ENCODE data around the gene PPP1R18.

The PPP1R18 gene

GRCh38 chr6:30655743-30656094, 30.7 kb downstream of the PPP1R18 start:
- Histone ChIP-seq H4K8ac (ENCODE audit: low read depth, low read length) (no peak overlapping the region), H3K14ac (ENCODE audit: low read length) (no peak overlapping the region), H3K18ac (ENCODE audit: low read length) (no peak overlapping the region), H3K9me3 (replicated peaks in 1 of 2; ENCODE audit: control insufficient read depth in 2 of 2, insufficient read depth in 1 of 2, low read depth in 1 of 2, low read length in 2 of 2) (no peaks in the 10 kb centered on the region), H3K9ac (ENCODE audit: low read depth, low read length, poor library complexity) (no peak overlapping the region), H2AK5ac (ENCODE audit: low read depth, low read length) (no peak overlapping the region), H2BK120ac (ENCODE audit: low read depth, low read length) (no peak overlapping the region), H2BK5ac (ENCODE audit: low read length) (no peak overlapping the region), H3K4me1 (ENCODE audit: control insufficient read depth in 2 of 2, insufficient read depth in 1 of 2, low read depth in 1 of 2, low read length in 2 of 2) (no peaks in the 10 kb centered on the region), H3K4me3 (ENCODE audit: low read length in 2 of 2) (no peak overlapping the region), H2BK12ac (ENCODE audit: low read length) (no peak overlapping the region), H2AFZ (ENCODE audit: low read length) (no peak overlapping the region), H3K27me3 (ENCODE audit: control insufficient read depth in 3 of 3, insufficient read depth in 3 of 3, low read depth in 1 of 3, low read length in 3 of 3) (no peaks in the 10 kb centered on the region), H2BK15ac (ENCODE audit: low read length) (no peak overlapping the region), H3K4me2 (ENCODE audit: insufficient read depth, low read length, poor library complexity, severe bottlenecking) (no peak overlapping the region), H3K23ac (ENCODE audit: low read depth, low read length, poor library complexity) (no peak overlapping the region), H4K91ac (ENCODE audit: low read depth, low read length, poor library complexity) (no peak overlapping the region), H3K27ac (replicated peaks; ENCODE audit: low read length) (no peak overlapping the region), H3K4ac (ENCODE audit: low read length) (no peak overlapping the region), H3K36me3 (replicated peaks in 1 of 2; ENCODE audit: control insufficient read depth in 2 of 2, insufficient read depth in 2 of 2, low read length in 2 of 2) (peaks cover 55 to 94% of the 10 kb centered on the region in 2 donors), H3K79me1 (ENCODE audit: low read depth, low read length) (peaks cover 2% of the 10 kb centered on the region)
- WGBS, 2 donors (ENCODE audit: extremely low coverage in 2 of 2, insufficient read length in 2 of 2, insufficient replicate concordance in 1 of 2): no CpG with 5 or more reads among the region's 3 CpGs
- no peak for DNase-seq (ENCODE audit: low spot score)

- H2BK120ac ChIP-seq (ENCODE audit: low read depth, low read length): no peak overlapping the region
- no peak overlapping the region for H3K9ac ChIP-seq (ENCODE audit: low read depth, low read length, poor library complexity)
- H4K8ac ChIP-seq (ENCODE audit: low read depth, low read length): no peak overlapping the region
These were observed 31.4 kb downstream of the PPP1R18 start for GRCh38 chr6:30654798-30655742.

GRCh38 chr6:30651143-30651542, 35.3 kb downstream of the PPP1R18 start:
- no peak overlapping the region for H3K9ac ChIP-seq (ENCODE audit: low read depth, low read length, poor library complexity)
- H3K79me1 ChIP-seq (ENCODE audit: low read depth, low read length): peaks cover 8% of the 10 kb centered on the region
- H2BK5ac ChIP-seq (ENCODE audit: low read length): no peak overlapping the region
- no peaks in the 10 kb centered on the region for H3K9me3 ChIP-seq (replicated peaks in 1 of 2; ENCODE audit: control insufficient read depth in 2 of 2, insufficient read depth in 1 of 2, low read depth in 1 of 2, low read length in 2 of 2)
- H3K4me1 ChIP-seq (ENCODE audit: control insufficient read depth in 2 of 2, insufficient read depth in 1 of 2, low read depth in 1 of 2, low read length in 2 of 2): peaks cover 1 to 5% of the 10 kb centered on the region in 2 donors
- no peak overlapping the region for H2BK120ac ChIP-seq (ENCODE audit: low read depth, low read length)
- no peak overlapping the region for H3K4ac ChIP-seq (ENCODE audit: low read length)
- WGBS, 2 donors (ENCODE audit: extremely low coverage in 2 of 2, insufficient read length in 2 of 2, insufficient replicate concordance in 1 of 2): no CpG with 5 or more reads among the region's 12 CpGs
- H2BK12ac ChIP-seq (ENCODE audit: low read length): no peak overlapping the region
- no peak overlapping the region for H3K18ac ChIP-seq (ENCODE audit: low read length)
- H2AK5ac ChIP-seq (ENCODE audit: low read depth, low read length): no peak overlapping the region
- no peak overlapping the region for H2BK15ac ChIP-seq (ENCODE audit: low read length)
- no peak overlapping the region for H2AFZ ChIP-seq (ENCODE audit: low read length)
- H3K27ac ChIP-seq (replicated peaks; ENCODE audit: low read length): no peak overlapping the region
- H3K4me3 ChIP-seq (ENCODE audit: low read length in 2 of 2): no peak overlapping the region
- H4K8ac ChIP-seq (ENCODE audit: low read depth, low read length): no peak overlapping the region
- no peak overlapping the region for H4K91ac ChIP-seq (ENCODE audit: low read depth, low read length, poor library complexity)
- H3K27me3 ChIP-seq (ENCODE audit: control insufficient read depth in 3 of 3, insufficient read depth in 3 of 3, low read depth in 1 of 3, low read length in 3 of 3): no peaks in the 10 kb centered on the region
- no peak overlapping the region for H3K14ac ChIP-seq (ENCODE audit: low read length)
- H3K23ac ChIP-seq (ENCODE audit: low read depth, low read length, poor library complexity): no peak overlapping the region
- no peak overlapping the region for H3K4me2 ChIP-seq (ENCODE audit: insufficient read depth, low read length, poor library complexity, severe bottlenecking)
- H3K36me3 ChIP-seq (replicated peaks in 1 of 2; ENCODE audit: control insufficient read depth in 2 of 2, insufficient read depth in 2 of 2, low read length in 2 of 2): peaks cover 29 to 72% of the 10 kb centered on the region in 2 donors
- DNase-seq (ENCODE audit: low spot score): no peak

More at GRCh38 chr6:30654798-30655742, 31.4 kb downstream of the PPP1R18 start:
- Histone ChIP-seq H2AK5ac (ENCODE audit: low read depth, low read length) (no peak overlapping the region), H3K4me2 (ENCODE audit: insufficient read depth, low read length, poor library complexity, severe bottlenecking) (no peak overlapping the region), H2AFZ (ENCODE audit: low read length) (no peak overlapping the region), H3K23ac (ENCODE audit: low read depth, low read length, poor library complexity) (no peak overlapping the region), H3K4me3 (ENCODE audit: low read length in 2 of 2) (no peak overlapping the region), H3K18ac (ENCODE audit: low read length) (no peak overlapping the region), H3K9me3 (replicated peaks in 1 of 2; ENCODE audit: control insufficient read depth in 2 of 2, insufficient read depth in 1 of 2, low read depth in 1 of 2, low read length in 2 of 2) (no peaks in the 10 kb centered on the region), H3K14ac (ENCODE audit: low read length) (no peak overlapping the region), H3K79me1 (ENCODE audit: low read depth, low read length) (peaks cover 2% of the 10 kb centered on the region), H3K4me1 (ENCODE audit: control insufficient read depth in 2 of 2, insufficient read depth in 1 of 2, low read depth in 1 of 2, low read length in 2 of 2) (no peaks in the 10 kb centered on the region), H4K91ac (ENCODE audit: low read depth, low read length, poor library complexity) (no peak overlapping the region), H2BK5ac (ENCODE audit: low read length) (no peak overlapping the region), H2BK15ac (ENCODE audit: low read length) (no peak overlapping the region), H3K27ac (replicated peaks; ENCODE audit: low read length) (no peak overlapping the region), H3K36me3 (replicated peaks in 1 of 2; ENCODE audit: control insufficient read depth in 2 of 2, insufficient read depth in 2 of 2, low read length in 2 of 2) (peaks cover 52 to 93% of the 10 kb centered on the region in 2 donors), H2BK12ac (ENCODE audit: low read length) (no peak overlapping the region), H3K4ac (ENCODE audit: low read length) (no peak overlapping the region), H3K27me3 (ENCODE audit: control insufficient read depth in 3 of 3, insufficient read depth in 3 of 3, low read depth in 1 of 3, low read length in 3 of 3) (no peaks in the 10 kb centered on the region)
- WGBS, 2 donors (ENCODE audit: extremely low coverage in 2 of 2, insufficient read length in 2 of 2, insufficient replicate concordance in 1 of 2): no CpG with 5 or more reads among the region's 19 CpGs
- DNase-seq (ENCODE audit: low spot score): no peak
